ENCODE measurements around the gene CDH23. TPM values are rescaled to one million over a fixed set of nuclear protein-coding genes. Genes with fewer than 3 reads are reported as not detected.

CDH23 gene
- total and polyA plus RNA-seq, 10 of the 15 experiments (the other 5 are each of a cell fraction or from before 2014, with no cell fraction given) = 0.09 to 0.40 (median 0.15) TPM; not detected in 1

GRCh38 chr10:71704816-71705215 lies 308.1 kb downstream of the CDH23 start:
- in situ Hi-C loops (cut with MboI) = loop anchor here (5.0 to 10.0 kb wide), 2 partner anchors 320 to 393 kb away; no protein-coding TSS in a partner anchor
- Histone ChIP-seq H3K4me3 (no peak overlapping the region), H3K4me1 (ENCODE audit: control insufficient read depth, insufficient read depth, low read length) (no peaks in the 10 kb centered on the region), H2AFZ (ENCODE audit: control insufficient read depth, low read depth, low read length) (no peak overlapping the region), H3K36me3 (ENCODE audit: control insufficient read depth in 2 of 2, insufficient read depth in 2 of 2, low read length in 1 of 2) (no peaks in the 10 kb centered on the region), H3K4me2 (ENCODE audit: control insufficient read depth, insufficient read depth) (no peak overlapping the region), H3K27ac (ENCODE audit: control insufficient read depth, insufficient read depth) (no peak overlapping the region), H3K9me3 (replicated peaks; ENCODE audit: control insufficient read depth, insufficient read depth, low read length) (no peaks in the 10 kb centered on the region), H3K27me3 (replicated peaks in 1 of 2; ENCODE audit: control insufficient read depth in 2 of 2, insufficient read depth in 2 of 2, low read length in 1 of 2) (no peaks in the 10 kb centered on the region; a peak in 1 of 4 replicates), H3K79me2 (ENCODE audit: control insufficient read depth, insufficient read depth, low read length) (no peaks in the 10 kb centered on the region), H3K9ac (ENCODE audit: control insufficient read depth, insufficient read depth, low read length) (no peak overlapping the region), H4K20me1 (ENCODE audit: control insufficient read depth, insufficient read depth) (no peaks in the 10 kb centered on the region)
- DNase-seq (ENCODE audit: low read depth, low spot score) (no peak), FAIRE-seq (no peak), ATAC-seq (no peak)
- TF ChIP-seq MTA3 (IDR thresholded peaks at IDR 0.05; ENCODE audit: borderline replicate concordance, low read length) = no peak
- no peak for TF ChIP-seq HDAC2 (IDR thresholded peaks at IDR 0.05)
- TF ChIP-seq ATF3 (IDR thresholded peaks at IDR 0.05; ENCODE audit: borderline replicate concordance, extremely low read depth, low read depth, low read length) = no peak
- no peak for TF ChIP-seq MLLT1 (IDR thresholded peaks at IDR 0.05)
- no peak for TF ChIP-seq GABPA (IDR thresholded peaks at IDR 0.05; ENCODE audit: low read depth)
- TF ChIP-seq RELA (IDR thresholded peaks at IDR 0.05; ENCODE audit: borderline replicate concordance, partially characterized antibody) = no peak
- no peak for TF ChIP-seq KLF5 (IDR thresholded peaks at IDR 0.05; ENCODE audit: partially characterized antibody)
- no peak for TF ChIP-seq CTCF (IDR thresholded peaks at IDR 0.05 in 2 of 3, conservative IDR thresholded peaks at IDR 0.05 in 1 of 3; ENCODE audit: control insufficient read depth in 2 of 3, extremely low read depth in 1 of 3, insufficient read depth in 1 of 3, low read depth in 3 of 3, low read length in 3 of 3)
- no peak for TF ChIP-seq PAX8 (IDR thresholded peaks at IDR 0.05)
- no peak for TF ChIP-seq SPI1 (IDR thresholded peaks at IDR 0.05; ENCODE audit: borderline replicate concordance, insufficient read depth, low read depth, low read length)
- no peak for TF ChIP-seq ZBED1 (IDR thresholded peaks at IDR 0.05; ENCODE audit: borderline replicate concordance)
- no peak for TF ChIP-seq JUNB (IDR thresholded peaks at IDR 0.05)
- no peak for TF ChIP-seq JUND (IDR thresholded peaks at IDR 0.05; ENCODE audit: low read depth, low read length)
- TF ChIP-seq NR2F1 (conservative IDR thresholded peaks at IDR 0.05) = no peak
- TF ChIP-seq BCLAF1 (IDR thresholded peaks at IDR 0.05) = no peak
- ChIA-PET POLR2A (interaction anchor here (0.6 kb wide), 1 partner anchor 74 kb away, joined by 4 read pairs; no protein-coding TSS in a partner anchor), RAD21 (ENCODE audit: unreplicated experiment) (interaction anchor here (3.1 kb wide), 1 partner anchor 68 kb away, joined by 13 read pairs; the partner anchor contains the start of gene VSIR), SMC1A (ENCODE audit: uncharacterized antibody, unreplicated experiment) (interaction anchor here (0.6 to 1.8 kb wide), 2 partner anchors 12 to 327 kb away, joined by 3 to 5 read pairs; no protein-coding TSS in a partner anchor), CTCF (interaction anchor here (1.0 to 6.3 kb wide), 5 partner anchors 9 to 321 kb away, joined by 3 to 116 read pairs (median 9); no protein-coding TSS in a partner anchor)
- 64% methylated on average over 16 of the region's 18 CpGs for WGBS (ENCODE audit: insufficient coverage, insufficient replicate concordance, low lambda C conversion rate, missing lambda C conversion rate)
- no TSS peak for BruUV-seq (replicated peaks)
- intact Hi-C loops (cut with micrococcal nuclease; ENCODE audit: unreplicated experiment) = loop anchor here (5.0 kb wide), 2 partner anchors 107 to 218 kb away; no protein-coding TSS in a partner anchor

Measured in GM12878 (cell line).